ENCODE results near the gene APBB1IP.

APBB1IP gene

DNA sequence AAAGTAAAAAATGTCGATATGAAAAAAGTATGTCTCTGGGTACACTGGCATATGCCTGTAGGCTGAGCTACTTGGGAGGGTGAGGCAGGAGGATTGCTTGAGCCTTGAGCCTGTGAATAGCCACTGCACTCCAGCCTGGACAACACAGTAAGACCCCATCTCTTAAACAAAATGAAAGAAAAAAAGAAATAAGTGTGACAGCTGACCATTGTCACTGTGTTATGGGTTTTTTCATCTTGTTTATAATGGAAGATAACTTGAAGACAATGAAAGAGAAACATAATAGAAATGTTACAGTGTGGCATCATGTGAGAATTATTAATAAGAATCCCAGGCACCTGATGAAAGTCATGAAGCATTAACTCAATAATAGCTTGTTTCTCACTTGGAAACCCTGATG is 75.0 kb downstream of the APBB1IP start:
- no peak for DNase-seq

DNA sequence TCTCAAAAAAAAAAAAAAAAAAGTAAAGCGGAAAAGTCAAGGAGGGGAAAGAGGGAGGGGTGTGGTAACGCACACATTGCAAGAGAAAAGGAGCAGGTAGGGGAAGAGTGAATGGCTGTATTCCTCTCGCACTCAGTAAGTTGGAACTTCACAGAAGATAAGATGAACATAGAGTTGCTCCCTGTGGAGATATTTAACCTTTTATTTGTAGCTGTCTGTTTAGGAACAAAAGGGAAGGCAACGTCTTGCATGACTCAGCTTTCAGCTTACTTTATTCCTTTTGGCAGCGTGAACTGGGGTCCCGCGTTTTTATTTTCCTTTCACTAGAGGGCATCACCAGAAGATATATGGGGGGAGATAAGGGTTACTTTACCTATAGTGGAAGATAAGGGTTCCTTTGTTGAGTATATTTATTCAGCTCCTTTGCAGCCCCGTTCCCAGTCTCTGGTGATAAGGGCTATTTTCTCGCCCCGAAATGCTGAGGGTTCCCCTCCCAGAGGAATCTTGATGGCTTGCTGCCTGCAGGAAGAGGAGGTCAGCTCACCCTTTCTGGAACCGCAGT is 78.5 kb downstream of the APBB1IP start:
- no peak for DNase-seq

DNA sequence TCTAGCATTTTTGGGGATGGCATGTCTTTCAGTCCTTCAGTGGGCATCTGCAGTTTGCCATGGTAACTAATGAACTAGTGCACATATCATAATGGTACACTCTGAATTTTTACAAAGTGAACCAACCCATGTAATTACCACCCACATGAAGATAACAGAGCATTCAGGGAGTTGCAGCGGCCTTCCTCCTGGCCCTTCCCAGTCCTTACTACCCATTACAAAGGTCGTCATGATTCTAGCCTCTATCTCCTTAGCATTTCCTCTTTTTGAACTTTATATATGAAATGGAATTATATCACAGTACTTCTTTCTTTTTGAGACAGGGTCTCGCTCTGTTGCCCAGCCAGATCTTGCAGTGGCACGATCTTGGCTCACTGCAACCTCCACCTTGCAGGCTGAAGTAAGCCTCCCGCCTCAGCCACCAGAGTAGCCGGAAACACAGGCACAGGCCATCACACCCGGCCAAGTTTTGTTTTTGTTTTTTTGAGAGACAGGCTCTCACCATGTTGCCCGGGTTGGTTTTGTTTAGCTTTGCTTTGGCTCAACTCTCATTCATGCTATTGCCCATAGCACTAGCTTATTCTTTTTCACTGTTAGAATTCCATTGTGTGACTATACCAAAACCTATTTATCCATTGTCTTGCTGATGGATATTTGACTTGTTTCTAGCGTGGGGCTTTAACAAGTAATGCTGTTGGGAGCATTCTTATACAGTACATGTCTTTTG is 79.2 kb downstream of the APBB1IP start:
- DNase-seq, result no peak

DNA sequence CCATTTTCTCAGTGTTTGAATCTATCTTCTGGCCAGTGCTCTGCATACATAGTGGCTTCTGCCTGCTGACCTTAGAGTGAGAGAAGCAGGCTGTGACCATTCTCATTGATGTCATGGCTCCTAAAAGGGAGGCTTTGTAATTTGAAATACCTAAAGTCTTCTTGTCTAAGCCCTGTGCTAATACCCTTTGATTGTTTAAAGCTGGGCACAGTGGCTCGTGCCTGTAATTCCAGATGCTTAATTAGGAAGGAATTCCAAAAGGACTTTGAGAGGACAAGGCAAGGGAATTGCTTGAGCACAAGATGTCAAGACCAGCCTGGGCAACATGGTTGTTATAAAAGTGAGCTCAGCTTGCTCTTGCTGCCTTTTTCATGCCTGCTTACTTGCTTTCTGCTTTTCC is 81.7 kb downstream of the APBB1IP start:
- DNase-seq, result no peak

DNA sequence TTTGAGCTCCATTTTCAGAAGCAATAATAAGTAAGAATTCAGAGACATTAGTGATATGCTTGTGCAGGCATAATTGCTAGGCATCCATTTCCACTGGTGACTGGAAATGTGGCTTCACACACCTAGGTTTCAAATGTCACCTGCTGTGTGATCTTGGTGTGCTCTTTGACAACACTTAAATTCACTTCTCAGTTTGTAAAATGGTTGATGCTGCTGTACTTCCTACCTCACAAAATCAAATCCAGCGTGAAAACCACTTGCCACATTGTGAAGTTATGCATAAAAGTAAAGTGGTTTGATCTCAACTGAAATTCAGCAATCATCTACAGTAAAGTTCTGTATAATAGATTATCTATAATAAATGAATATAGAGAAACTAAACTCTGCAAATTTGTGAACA is 82.4 kb downstream of the APBB1IP start:
- no peak for DNase-seq

DNA sequence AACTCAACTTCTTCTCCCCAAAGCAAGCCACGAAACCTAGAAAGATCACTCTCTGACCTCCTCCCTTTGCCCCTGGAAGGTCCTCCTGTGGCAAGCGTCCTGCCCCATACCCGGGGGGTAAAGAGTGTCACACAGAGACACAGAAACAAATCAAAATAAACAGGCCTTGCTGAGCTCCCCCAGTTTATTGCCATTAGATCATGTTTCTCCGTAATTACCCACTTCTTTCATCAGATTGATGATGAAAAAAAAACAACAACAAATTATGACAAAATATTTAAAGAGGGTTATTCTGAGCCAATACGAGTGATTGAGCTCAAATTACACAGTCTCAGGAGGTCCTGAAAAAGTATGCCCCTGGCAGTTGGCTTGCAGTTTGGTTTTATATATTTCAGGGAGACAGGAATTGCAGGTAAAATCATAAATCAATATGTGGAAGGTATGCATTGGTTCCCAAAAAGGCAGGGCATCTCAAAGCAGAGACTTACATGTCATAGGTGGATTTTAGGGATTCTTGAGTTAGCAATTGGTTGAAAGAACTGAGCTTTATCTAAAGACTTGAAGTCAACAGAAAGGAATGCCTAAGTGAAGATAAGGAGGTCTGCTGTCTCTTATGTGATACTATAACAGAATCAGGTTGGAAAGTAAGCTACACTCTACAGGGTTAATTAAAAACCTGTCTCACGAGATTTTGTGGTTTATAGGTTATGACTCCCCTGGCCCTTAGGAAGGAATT is 86.2 kb downstream of the APBB1IP start:
- DNase-seq, result no peak

DNA sequence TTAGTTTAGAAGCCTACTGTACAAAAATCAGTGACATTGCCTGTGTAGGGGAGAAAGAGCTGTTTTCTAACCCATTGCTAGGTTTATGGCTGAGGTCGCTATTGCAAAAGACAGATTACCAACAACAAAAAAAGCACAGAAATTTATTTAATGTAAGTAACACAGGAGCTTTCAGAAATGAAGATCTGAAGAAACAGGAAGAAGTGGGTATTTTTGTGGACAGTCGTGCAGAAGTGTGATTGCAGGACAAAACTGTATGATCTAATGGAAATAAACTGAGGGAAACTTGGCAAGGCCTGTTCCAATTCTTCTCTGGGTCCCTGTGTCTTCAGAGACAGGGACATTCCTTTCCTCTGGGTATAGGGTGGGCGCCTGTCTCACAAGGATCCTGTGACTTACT is 87.4 kb downstream of the APBB1IP start:
- no peak for DNase-seq

DNA sequence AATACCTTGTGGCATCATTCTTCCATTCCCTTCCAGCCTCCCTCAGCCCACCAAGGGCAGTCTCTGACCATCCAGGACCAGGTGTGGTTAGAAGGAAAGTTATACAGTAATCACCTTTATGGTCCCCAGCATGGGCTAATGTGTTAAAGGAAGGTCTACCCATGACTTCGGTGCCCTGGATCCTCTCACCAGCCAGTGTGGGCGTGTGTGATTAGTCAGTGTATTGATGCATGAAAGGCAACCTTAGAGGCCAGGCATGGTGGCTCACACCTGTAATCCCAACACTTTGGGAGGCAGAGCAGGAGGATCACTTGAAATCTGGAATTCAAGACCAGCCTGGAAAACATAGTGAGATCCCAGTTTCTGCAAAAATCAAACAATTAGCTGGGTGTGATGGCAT is 88.9 kb downstream of the APBB1IP start:
- DNase-seq, result no peak

DNA sequence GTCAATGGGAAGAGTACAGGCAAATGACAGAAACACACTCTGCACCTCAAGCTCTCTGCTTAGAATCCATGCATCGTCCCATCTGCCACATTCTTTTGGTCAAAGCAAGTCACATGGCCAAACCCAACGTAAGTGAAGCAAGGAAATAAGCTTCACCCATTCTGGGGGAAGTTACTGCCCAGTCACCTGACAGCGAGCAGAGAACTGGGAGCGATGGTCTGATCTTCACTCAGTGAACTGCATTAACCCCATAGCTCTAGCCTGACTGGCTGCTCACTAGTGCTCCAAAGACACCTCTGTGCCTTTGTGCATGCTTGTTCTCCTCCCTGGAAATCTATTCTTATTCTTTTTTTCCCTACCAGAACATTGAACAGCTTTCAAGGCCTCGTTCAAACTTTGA is 89.9 kb downstream of the APBB1IP start:
- DNase-seq, result no peak

DNA sequence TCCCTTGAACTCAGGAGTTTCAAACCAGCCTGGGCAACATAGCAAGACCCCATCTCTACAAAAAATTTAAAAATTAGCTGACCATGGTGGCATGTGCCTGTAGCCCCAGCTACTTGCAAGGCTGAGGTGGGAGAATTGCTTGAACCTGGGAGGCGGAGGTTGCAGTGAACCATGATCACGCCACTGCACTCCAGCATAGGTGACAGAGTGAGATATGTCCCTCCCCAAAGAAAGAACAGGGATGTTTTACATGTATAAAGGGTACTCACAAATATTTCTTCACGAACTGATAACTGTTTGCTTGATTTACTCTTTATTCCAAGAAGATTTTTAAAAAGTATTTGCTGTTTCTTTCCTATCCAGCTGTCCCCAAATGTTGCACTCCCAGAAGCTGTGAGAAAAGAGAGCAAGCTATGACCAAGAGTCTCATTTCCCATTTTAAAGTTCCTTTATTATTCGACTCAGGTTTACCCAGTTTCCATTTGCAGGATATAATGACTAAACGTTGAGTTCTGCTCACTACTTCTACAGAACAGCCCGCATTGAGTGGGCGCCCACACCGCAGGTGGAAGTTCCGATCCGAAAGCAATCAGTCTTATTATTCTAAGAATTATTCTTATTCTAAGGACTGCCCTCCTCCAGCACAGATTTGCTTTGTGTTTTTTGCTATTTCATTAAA is 90.7 kb downstream of the APBB1IP start:
- DNase-seq, result no peak

DNA sequence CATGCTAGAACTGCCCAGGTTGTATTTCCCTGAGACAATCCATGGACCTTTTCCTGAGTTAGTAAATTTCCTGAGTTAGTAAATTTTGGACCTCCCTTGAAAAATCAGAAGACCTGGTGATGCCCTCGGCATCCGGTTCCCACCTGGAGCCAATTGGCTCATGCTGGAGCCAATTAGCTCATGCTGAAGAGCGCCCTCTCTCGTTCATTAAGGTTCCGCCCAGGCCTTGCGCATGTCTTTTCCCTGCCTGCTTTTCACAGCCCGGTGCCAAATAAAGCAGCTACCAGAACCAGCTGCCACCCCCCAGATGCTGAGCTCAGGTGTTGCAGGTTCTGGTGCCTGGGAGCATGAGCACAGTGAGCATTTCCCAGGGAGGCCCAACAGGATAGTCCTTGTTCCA is 96.2 kb downstream of the APBB1IP start:
- DNase-seq, result no peak

DNA sequence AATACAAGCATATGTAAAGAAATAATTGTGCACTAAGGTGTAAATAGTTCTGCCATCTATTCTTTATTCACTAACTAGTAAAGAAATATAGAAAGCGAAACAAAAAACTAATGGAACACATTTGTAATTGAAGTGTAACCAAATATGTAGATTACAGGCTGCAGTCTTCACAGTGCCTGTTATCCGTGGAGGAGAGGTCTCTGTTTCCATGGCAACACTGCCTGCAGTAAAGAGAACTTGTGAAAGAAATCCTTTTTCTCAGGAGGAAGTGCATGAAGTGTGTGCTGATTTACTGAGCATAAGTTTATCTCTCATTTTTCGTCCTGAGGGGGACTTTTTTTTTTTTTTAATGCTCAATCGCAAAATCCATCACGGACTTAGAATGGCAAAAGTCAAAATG is 102.5 kb downstream of the APBB1IP start:
- no peak for DNase-seq

DNA sequence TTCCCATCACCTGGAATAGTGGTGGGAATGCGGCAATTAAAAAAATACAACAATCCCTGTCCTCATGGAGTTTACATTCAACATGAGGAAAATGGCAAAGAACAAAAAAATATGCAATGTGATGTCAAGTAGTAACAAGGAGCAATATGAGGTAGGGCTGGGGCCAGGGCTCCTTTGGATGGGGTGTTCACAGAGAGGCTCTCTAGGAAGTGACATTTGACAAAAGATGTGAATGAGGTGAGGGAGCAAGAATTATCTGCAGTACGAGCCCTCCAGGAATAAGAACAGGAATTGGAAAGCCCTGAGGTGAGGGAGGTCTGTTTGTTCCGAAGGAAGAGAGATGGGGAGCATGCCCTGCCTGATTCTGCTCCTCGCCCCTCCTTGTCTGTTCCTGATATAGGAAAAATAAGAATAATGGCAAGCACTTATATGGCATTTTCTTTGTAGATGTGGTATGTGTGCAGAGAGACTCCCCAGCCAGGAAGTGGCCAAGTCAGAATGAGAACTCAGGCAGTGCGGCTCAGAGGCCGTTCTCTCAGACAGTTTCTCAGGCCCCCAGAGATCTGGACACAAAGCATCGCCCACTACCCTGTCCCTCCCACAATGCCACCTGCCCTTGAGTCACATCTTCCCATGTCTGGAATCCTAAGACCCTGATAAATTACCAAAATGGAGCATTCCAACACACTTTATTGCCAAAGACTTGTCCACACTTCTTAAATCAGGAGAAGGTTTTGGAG is 105.6 kb downstream of the APBB1IP start:
- no peak for DNase-seq

DNA sequence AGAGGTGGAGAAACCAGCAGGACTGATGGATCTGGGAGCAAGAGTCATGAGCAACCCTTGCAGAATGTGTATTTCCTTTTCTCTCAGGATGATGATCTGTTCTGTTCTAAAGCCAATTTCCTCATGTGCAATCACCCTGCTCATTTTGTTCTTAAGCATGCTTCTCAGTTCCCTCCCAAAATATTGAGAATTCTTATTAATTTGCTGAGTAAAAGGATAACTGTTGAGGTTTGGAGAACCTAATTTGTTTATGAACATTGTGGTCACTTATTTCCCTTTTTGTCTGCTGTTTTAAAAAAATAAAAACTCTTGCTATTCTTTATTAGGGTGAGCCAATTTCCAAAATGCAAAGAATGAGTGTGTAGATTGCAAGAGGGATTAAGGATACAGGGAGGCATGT is 106.8 kb downstream of the APBB1IP start:
- no peak for DNase-seq

DNA sequence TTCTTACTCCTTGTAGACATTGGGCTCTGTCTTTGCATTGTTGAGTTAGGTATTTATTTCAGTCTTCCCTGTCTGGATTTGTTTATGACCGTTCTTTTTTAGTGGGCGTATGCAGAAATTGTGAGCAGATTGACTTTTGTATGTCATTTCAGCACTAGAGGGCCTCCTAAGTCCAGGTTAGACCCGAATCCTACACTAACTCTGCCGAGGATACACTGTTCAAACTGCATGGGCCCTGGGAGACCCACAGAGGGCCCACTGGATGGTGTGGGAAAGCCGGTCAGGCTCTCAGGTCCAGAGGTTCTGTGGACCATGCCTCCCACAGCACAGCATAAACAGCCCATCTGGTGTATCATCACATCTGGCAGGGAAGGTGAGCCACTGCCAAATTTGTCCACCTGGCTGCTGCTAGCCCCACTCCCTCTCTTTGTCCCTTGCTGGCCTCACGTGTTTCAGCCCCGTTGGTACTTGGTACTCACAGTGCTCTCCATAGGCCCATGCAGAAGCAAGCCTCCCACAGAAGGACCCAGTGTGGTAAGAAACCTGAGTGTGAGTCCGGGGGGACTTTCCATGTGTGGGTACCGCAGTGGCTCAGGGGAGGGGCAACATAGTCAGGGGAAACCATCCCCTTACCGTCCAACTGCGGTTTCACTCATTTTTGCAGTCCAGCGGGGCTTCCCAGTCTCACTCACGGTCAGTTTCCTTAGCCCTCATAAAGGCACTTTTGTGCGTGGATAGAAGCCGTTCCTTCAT is 112.8 kb downstream of the APBB1IP start:
- no peak for DNase-seq

DNA sequence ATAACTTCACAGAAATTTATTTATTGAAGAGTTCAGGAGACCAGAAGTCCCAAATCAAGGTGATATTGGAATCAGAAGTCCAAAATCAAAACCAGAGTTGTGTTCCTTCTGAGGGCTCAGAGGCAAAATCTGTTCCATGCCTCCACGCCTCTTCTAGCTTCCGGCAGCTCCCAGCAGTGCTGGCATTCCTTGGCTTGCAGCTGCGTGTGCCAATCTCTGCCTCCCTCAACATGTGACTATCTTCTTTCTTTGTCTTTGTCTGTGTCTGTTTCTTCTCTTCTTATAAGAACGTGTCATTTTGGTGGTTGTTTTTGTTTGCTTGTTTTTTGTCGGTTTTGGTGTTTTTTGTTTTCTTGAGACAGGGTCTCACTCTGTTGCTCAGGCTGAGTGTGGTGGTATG is 116.1 kb downstream of the APBB1IP start:
- no peak for DNase-seq

DNA sequence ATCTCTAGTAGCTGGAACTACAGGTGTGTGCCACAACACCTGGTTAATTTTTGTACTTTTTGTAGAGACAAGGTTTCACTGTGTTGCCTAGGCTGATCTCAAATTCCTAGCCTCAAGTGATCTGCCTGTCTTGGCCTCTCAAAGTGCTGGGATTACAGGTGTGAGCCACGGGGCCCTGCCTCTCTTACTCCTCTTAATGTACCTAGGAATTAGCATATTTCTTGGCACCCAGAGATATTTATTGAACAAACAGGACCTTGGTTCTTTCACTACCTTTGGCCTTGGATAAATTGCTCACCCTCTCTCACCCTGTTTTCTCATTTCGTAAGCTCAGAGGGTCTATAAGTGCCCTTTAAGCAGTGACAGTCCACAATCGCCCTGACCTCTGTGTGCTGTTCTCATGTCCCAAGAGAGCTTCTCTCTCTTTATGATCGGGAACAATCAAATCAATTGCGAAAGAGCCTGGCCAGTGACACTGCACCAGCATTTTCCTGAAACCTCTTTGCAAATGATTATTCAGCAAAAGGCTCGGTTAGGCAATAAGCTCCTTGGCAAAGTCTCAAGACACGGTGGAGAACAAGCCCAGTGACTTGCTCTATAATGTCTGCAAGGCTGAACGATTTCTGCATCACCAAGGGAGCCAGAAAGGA is 117.7 kb downstream of the APBB1IP start:
- DNase-seq, result no peak

DNA sequence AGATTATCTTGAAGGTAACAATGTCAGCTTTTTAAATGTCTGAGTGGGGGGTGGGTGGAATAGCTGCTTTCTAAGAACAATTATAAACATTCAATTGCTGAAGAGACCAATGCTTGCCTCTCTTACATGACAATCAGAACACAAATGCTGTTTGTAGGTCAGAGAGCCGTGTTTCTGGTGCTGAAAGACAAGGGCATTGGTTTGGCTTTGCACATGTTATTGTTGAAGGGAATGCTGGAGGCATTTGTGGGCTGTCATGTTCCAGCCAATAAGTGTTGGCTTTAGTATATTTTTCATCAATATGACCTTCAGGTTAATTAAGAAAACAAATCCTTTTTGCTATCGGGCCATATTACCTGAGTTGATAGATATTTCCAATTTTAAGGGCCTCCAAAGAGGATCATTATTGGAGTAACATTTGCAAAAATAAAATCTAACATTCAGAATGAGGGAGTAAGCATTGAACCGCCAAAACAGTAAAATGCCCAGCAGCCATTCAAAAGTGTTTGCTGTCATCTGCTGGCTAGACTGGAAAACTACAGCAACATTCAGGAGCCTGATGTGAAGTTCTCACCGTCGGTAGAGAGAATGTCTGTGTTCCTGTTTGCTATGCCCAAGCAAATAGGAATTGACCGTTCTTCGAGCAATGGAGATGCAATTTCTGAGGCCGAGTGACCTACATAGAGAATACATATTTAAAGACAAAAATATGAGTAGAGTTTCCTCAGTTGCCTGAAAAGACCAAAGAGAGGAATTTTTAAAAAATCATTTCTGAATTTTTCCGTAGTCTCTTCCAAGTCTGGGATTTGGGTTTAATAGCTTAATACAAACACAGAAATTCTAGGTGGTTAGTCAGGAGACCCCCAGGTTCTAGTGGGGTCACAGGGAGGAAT is 118.9 kb downstream of the APBB1IP start:
- DNase-seq, result no peak

DNA sequence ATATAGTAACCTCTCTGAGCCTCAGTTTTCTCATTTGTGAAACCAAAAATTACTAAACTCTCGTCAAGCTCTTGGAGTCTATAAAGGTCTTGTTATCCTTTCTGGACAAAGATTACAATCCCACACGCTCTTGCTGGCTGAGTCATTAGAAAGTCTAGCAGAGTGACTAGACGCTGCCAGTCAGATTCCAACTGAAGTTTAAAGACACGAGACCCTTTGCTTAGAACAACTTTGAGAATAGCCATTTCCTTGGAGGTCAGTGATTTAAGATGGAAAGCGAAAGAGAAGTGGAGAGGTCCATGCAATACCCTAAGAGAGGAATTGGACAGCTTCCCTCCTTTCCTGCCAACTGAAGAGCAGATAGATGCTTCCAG is 119.5 kb downstream of the APBB1IP start:
- no peak for DNase-seq

DNA sequence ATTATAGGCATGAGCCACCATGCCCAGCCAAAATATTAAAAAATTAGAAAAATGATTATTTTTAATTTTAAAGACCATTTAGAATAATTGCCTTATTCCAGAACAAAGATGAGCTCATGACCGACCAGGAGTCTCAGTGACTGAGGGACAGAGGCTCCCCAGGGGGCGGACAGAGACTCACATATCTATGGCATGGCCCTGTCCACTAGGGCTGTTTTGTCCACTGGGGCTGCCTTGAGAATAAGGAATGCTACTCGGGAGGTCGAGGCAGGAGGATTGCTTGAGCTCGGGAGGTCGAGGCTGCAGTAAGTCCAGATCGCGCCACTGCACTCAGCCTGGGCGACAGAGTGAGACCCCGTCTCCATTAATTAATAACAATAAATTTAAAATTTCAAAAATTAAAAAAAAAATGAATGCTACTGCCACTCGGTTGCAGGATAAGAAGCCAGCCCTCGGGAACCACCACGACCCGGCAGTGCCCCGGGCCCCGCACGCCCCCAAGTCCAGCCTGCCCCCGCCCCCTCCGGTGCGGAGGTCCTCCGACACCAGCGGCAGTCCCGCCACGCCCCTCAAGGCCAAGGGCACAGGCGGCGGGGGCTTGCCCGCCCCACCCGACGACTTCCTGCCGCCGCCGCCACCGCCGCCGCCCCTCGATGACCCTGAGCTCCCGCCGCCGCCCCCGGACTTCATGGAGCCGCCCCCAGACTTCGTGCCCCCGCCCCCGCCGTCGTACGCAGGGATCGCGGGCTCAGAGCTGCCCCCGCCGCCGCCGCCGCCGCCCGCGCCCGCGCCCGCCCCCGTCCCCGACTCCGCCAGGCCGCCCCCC is 128.6 kb downstream of the APBB1IP start:
- DNase-seq, result no peak

Data from DMS 273 treated with DMSO at 0.1 percent for 48 hours (cell line).